Endothelial cell of umbilical vein (primary cell): ENCODE data around the gene NLRP9.

ENCODE experiments used
- EZH2 ChIP-seq: IDR thresholded peaks from 2 replicates; pipeline ENCODE4 v1.6.1; 2012; ENCODE audit warnings: borderline replicate concordance, low read depth, mild to moderate bottlenecking, moderate library complexity, low read length, inconsistent platforms; ENCODE audit not compliant: severe bottlenecking
- FOS ChIP-seq: IDR thresholded peaks from 2 replicates; pipeline ENCODE4 v1.6.1; 2011; ENCODE audit warnings: mild to moderate bottlenecking, low read length, moderate library complexity, borderline replicate concordance; ENCODE audit not compliant: insufficient read depth
- JUN ChIP-seq: IDR thresholded peaks from 2 replicates; pipeline ENCODE4 v1.6.1; 2011; ENCODE audit warnings: borderline replicate concordance, low read depth; ENCODE audit not compliant: insufficient read length, insufficient read depth
- POLR2A ChIP-seq: IDR thresholded peaks from 2 replicates; pipeline ENCODE4 v1.6.1; 2012; ENCODE audit warnings: low read depth, mild to moderate bottlenecking, control low read depth, low read length
- POLR2AphosphoS5 ChIP-seq: IDR thresholded peaks from 2 replicates; pipeline ENCODE4 v1.6.1; 2012; ENCODE audit warnings: low read depth, mild to moderate bottlenecking, control low read depth, low read length, moderate library complexity; ENCODE audit not compliant: insufficient read depth
- TF ChIP-seq, protein P1 (sequence below): IDR thresholded peaks from 2 replicates; pipeline ENCODE4 v1.6.1; 2011; ENCODE audit not compliant: insufficient read depth, insufficient read length
- TF ChIP-seq, protein P2 (sequence below), 2 donors: IDR thresholded peaks; 1 replicate in 1 of 2; 2 replicates in 1 of 2; pipeline ENCODE4 v1.5.1; 2011; ENCODE audit warnings: low read length in 2 of 2, mild to moderate bottlenecking in 2 of 2, moderate library complexity in 2 of 2, control low read depth in 1 of 2, inconsistent platforms in 1 of 2, low read depth in 1 of 2; ENCODE audit not compliant: insufficient read depth in 1 of 2; ENCODE audit errors: extremely low read depth in 1 of 2

DNA sequence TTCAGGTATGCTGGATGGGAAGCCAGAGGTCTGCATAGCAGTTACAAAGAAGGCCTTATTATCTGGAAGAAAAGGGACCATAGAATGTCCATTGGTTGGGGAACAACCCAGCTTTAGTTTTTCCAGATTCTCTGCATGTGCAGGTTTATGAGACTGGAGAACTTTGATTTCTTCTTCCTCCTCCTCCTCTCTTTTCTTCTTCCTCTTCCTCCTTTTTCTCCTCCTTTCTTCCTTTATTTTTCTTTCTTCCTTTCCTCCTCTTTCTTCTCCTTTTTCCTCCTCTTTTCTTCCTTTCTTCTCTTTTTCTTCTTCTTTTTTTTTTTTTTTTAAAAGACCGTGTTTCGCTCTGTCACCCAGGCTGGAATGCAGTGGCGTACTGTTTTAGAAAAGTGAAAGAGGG, 32.2 kb downstream of the NLRP9 start:
- TF ChIP-seq, protein P1, sequence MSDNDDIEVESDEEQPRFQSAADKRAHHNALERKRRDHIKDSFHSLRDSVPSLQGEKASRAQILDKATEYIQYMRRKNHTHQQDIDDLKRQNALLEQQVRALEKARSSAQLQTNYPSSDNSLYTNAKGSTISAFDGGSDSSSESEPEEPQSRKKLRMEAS: no peak
- no peak for TF ChIP-seq POLR2AphosphoS5
- TF ChIP-seq, protein P2, sequence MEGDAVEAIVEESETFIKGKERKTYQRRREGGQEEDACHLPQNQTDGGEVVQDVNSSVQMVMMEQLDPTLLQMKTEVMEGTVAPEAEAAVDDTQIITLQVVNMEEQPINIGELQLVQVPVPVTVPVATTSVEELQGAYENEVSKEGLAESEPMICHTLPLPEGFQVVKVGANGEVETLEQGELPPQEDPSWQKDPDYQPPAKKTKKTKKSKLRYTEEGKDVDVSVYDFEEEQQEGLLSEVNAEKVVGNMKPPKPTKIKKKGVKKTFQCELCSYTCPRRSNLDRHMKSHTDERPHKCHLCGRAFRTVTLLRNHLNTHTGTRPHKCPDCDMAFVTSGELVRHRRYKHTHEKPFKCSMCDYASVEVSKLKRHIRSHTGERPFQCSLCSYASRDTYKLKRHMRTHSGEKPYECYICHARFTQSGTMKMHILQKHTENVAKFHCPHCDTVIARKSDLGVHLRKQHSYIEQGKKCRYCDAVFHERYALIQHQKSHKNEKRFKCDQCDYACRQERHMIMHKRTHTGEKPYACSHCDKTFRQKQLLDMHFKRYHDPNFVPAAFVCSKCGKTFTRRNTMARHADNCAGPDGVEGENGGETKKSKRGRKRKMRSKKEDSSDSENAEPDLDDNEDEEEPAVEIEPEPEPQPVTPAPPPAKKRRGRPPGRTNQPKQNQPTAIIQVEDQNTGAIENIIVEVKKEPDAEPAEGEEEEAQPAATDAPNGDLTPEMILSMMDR (IDR thresholded peaks at IDR 0.05; ENCODE audit: extremely low read depth in 1 of 2, insufficient read depth in 1 of 2, low read depth in 1 of 2, low read length in 2 of 2): no peak
- no peak for TF ChIP-seq EZH2
- no peak for TF ChIP-seq JUN
- no peak for TF ChIP-seq POLR2A
- no peak for TF ChIP-seq FOS
